Keratinocyte (primary cell): ENCODE data around the gene DNAH17. TPM values are rescaled to one million over a fixed set of nuclear protein-coding genes. Genes with fewer than 3 reads are reported as not detected.

Experiments used
- DNase-seq: peaks from one replicate; pipeline ENCODE4 v3.0.0-alpha.2; 2011; ENCODE audit warnings: low read depth, missing footprints, low spot score
- FAIRE-seq: peaks from 2 replicates; lab custom pipeline; 2011; peaks lifted over from hg19 to GRCh38; lab: Jason Lieb, UNC
- H2AFZ ChIP-seq: 2 replicates; pipeline ENCODE4 v1.6.0; 2012; ENCODE audit warnings: low read length, control low read depth, inconsistent platforms; ENCODE audit not compliant: control insufficient read depth
- H3K27ac ChIP-seq: 2 replicates; pipeline ENCODE4 v1.5.1; 2011; ENCODE audit warnings: low read length; ENCODE audit not compliant: control insufficient read depth, insufficient read depth
- H3K27me3 ChIP-seq: 3 replicates; pipeline ENCODE4 v1.6.0; 2011; ENCODE audit warnings: low read length; ENCODE audit not compliant: control insufficient read depth, insufficient read depth; ENCODE audit errors: extremely low read depth
- H3K36me3 ChIP-seq, 2 experiments: 2 replicates in 1 of 2; 3 replicates in 1 of 2; pipeline ENCODE4 v1.5.1; 2011; ENCODE audit warnings: low read length in 2 of 2, mild to moderate bottlenecking in 1 of 2; ENCODE audit not compliant: control insufficient read depth in 2 of 2, insufficient read depth in 2 of 2; ENCODE audit errors: extremely low read depth in 1 of 2
- H3K4me1 ChIP-seq: 3 replicates; pipeline ENCODE4 v1.5.1; 2011; ENCODE audit warnings: low read length; ENCODE audit not compliant: control insufficient read depth, insufficient read depth; ENCODE audit errors: extremely low read depth
- H3K4me2 ChIP-seq: 3 replicates; pipeline ENCODE4 v1.6.0; 2011; ENCODE audit warnings: low read depth, low read length; ENCODE audit not compliant: control insufficient read depth, insufficient read depth; ENCODE audit errors: extremely low read depth
- H3K4me3 ChIP-seq, 3 experiments: fragments of 200-600 bp in 1 of 3; sonication (generic) in 1 of 3; 2 replicates in 2 of 3; 3 replicates in 1 of 3; pipeline ENCODE4 v1.5.1; 2011 to 2016; ENCODE audit warnings: low read length in 3 of 3, mild to moderate bottlenecking in 3 of 3, control low read depth in 2 of 3, inconsistent platforms in 1 of 3, low read depth in 1 of 3, mixed read lengths in 1 of 3, mixed run types in 1 of 3, moderate library complexity in 1 of 3; ENCODE audit not compliant: control insufficient read depth in 2 of 3, insufficient read depth in 2 of 3; ENCODE audit errors: extremely low read depth in 1 of 3
- H3K79me2 ChIP-seq: 2 replicates; pipeline ENCODE4 v1.6.0; 2012; ENCODE audit warnings: low read length; ENCODE audit not compliant: control insufficient read depth, insufficient read depth
- H3K9ac ChIP-seq: 3 replicates; pipeline ENCODE4 v1.6.0; 2011; ENCODE audit warnings: low read length; ENCODE audit not compliant: control insufficient read depth, insufficient read depth; ENCODE audit errors: extremely low read depth
- H3K9me1 ChIP-seq: 3 replicates; pipeline ENCODE4 v1.6.0; 2011; ENCODE audit warnings: low read length; ENCODE audit not compliant: control insufficient read depth, insufficient read depth; ENCODE audit errors: extremely low read depth
- H3K9me3 ChIP-seq: 2 replicates; pipeline ENCODE4 v1.5.1; 2012; ENCODE audit warnings: low read depth, low read length; ENCODE audit not compliant: control insufficient read depth
- H4K20me1 ChIP-seq: 3 replicates; pipeline ENCODE4 v1.6.0; 2011; ENCODE audit warnings: low read length; ENCODE audit not compliant: control insufficient read depth, insufficient read depth; ENCODE audit errors: extremely low read depth
- CTCF ChIP-seq, 3 experiments: IDR thresholded peaks in 1 of 3; conservative IDR thresholded peaks in 1 of 3; optimal IDR thresholded peaks in 1 of 3; 2 replicates in 2 of 3; 3 replicates in 1 of 3; pipeline versions ENCODE3 to v1.5.1; 2011; ENCODE audit warnings: low read length in 3 of 3, mild to moderate bottlenecking in 3 of 3, moderate library complexity in 2 of 3, control low read depth in 1 of 3, inconsistent platforms in 1 of 3; ENCODE audit not compliant: insufficient read depth in 2 of 3; ENCODE audit errors: extremely low read depth in 1 of 3
- EZH2 ChIP-seq: IDR thresholded peaks from one replicate; pipeline ENCODE4 v1.6.1; 2012; ENCODE audit warnings: inconsistent platforms, mild to moderate bottlenecking, low read length, moderate library complexity
- dilution Hi-C: fragments of 300-500 bp; cut with MboI; formaldehyde crosslinking; loops from one replicate; pipeline ENCODE4 v1.7.0; 2020; ENCODE audit warnings: low sequenced_read_pairs; ENCODE audit not compliant: extremely low pct_ligation_motif_present
- polyA plus RNA-seq, 5 experiments: library from polyadenylated mRNA; depleted of rRNA in 3 of 5; stranded (reverse) in 3 of 5; stranded (forward) in 1 of 5; unstranded in 1 of 5; fragments of >200 nt; gene quantifications; 1 replicate in 1 of 5; 2 replicates in 3 of 5; 3 replicates in 1 of 5; pipeline versions ENCODE4 v1.2.1 to v1.2.3, GENCODE V29; 2011 to 2012; ENCODE audit warnings: missing spikeins in 2 of 5, low read depth in 1 of 5, low replicate concordance in 1 of 5

Gene DNAH17
- polyA plus RNA-seq, 1 donor (not counting 4 experiments of a cell fraction or from before 2014, with no cell fraction given): 0.16 TPM

GRCh38 chr17:78449983-78450595, 127.1 kb downstream of the DNAH17 start:
- FAIRE-seq (no peak), DNase-seq (no peak)
- Histone ChIP-seq H3K9me3 (no peaks in the 10 kb centered on the region), H3K27me3 (no peaks in the 10 kb centered on the region), H3K4me2 (no peak overlapping the region), H2AFZ (no peak overlapping the region), H3K4me3 (no peak overlapping the region), H4K20me1 (no peaks in the 10 kb centered on the region), H3K9me1 (no peaks in the 10 kb centered on the region), H3K9ac (no peak overlapping the region), H3K79me2 (no peaks in the 10 kb centered on the region), H3K36me3 (no peaks in the 10 kb centered on the region), H3K27ac (no peak overlapping the region), H3K4me1 (no peaks in the 10 kb centered on the region)
- dilution Hi-C loops: no loop called here
- TF ChIP-seq EZH2 (no peak), CTCF (optimal IDR thresholded peaks at IDR 0.05 in 1 of 3, IDR thresholded peaks at IDR 0.05 in 1 of 3, conservative IDR thresholded peaks at IDR 0.05 in 1 of 3; ENCODE audit: extremely low read depth in 1 of 3, insufficient read depth in 2 of 3, low read length in 3 of 3) (no peak)

GRCh38 chr17:78448356-78448993, 128.7 kb downstream of the DNAH17 start:
- TF ChIP-seq EZH2 (no peak), CTCF (optimal IDR thresholded peaks at IDR 0.05 in 1 of 3, IDR thresholded peaks at IDR 0.05 in 1 of 3, conservative IDR thresholded peaks at IDR 0.05 in 1 of 3; ENCODE audit: extremely low read depth in 1 of 3, insufficient read depth in 2 of 3, low read length in 3 of 3) (peak in 2 of 3 experiments; percentile 17 to 20)
- no peak overlapping the region for H3K9ac ChIP-seq
- no peak overlapping the region for H3K27ac ChIP-seq
- no peaks in the 10 kb centered on the region for H3K27me3 ChIP-seq
- no peaks in the 10 kb centered on the region for H3K36me3 ChIP-seq
- no peak overlapping the region for H3K4me3 ChIP-seq
- H3K4me2 ChIP-seq: no peak overlapping the region
- H3K79me2 ChIP-seq: no peaks in the 10 kb centered on the region
- H4K20me1 ChIP-seq: no peaks in the 10 kb centered on the region
- no peak overlapping the region for H2AFZ ChIP-seq
- no peaks in the 10 kb centered on the region for H3K9me3 ChIP-seq
- H3K9me1 ChIP-seq: no peaks in the 10 kb centered on the region
- DNase-seq: no peak
- dilution Hi-C loops: no loop called here
- FAIRE-seq: no peak
- no peaks in the 10 kb centered on the region for H3K4me1 ChIP-seq
